Nephron (organoid): Measurements from ENCODE around the gene ADAMTSL1.
A peak's percentile ranks its signal among the peaks of the same experiment; 100 is the strongest.

Experiments used
- H3K27ac Mint-ChIP-seq, 3 experiments: 2 replicates each; pipeline ENCODE4 v1.8.0; 2020; ENCODE audit warnings: mixed read lengths in 3 of 3, mild to moderate bottlenecking in 2 of 3, moderate library complexity in 1 of 3
- H3K27me3 Mint-ChIP-seq: 2 replicates; pipeline ENCODE4 v1.8.0; 2021; ENCODE audit warnings: low read depth, mild to moderate bottlenecking, moderate library complexity, mixed read lengths
- H3K36me3 Mint-ChIP-seq: 2 replicates; pipeline ENCODE4 v1.8.0; 2020; ENCODE audit warnings: low read depth, mixed read lengths
- H3K4me1 Mint-ChIP-seq: 2 replicates; pipeline ENCODE4 v1.8.0; 2020; ENCODE audit warnings: mixed read lengths
- H3K4me3 Mint-ChIP-seq, 3 experiments: 2 replicates each; pipeline ENCODE4 v1.8.0; 2020; ENCODE audit warnings: mild to moderate bottlenecking in 3 of 3, mixed read lengths in 3 of 3, moderate library complexity in 2 of 3
- H3K9me3 Mint-ChIP-seq: 2 replicates; pipeline ENCODE4 v1.8.0; 2020; ENCODE audit warnings: mixed read lengths
- TF ChIP-seq, protein P1 (sequence below), 3 experiments: fragments of 200-600 bp; sonication (generic); IDR thresholded peaks; one replicate each; pipeline ENCODE4 v1.5.0; 2021; ENCODE audit warnings: antibody characterized with exemption in 3 of 3; ENCODE audit not compliant: unreplicated experiment in 3 of 3

ADAMTSL1 gene, protein sequence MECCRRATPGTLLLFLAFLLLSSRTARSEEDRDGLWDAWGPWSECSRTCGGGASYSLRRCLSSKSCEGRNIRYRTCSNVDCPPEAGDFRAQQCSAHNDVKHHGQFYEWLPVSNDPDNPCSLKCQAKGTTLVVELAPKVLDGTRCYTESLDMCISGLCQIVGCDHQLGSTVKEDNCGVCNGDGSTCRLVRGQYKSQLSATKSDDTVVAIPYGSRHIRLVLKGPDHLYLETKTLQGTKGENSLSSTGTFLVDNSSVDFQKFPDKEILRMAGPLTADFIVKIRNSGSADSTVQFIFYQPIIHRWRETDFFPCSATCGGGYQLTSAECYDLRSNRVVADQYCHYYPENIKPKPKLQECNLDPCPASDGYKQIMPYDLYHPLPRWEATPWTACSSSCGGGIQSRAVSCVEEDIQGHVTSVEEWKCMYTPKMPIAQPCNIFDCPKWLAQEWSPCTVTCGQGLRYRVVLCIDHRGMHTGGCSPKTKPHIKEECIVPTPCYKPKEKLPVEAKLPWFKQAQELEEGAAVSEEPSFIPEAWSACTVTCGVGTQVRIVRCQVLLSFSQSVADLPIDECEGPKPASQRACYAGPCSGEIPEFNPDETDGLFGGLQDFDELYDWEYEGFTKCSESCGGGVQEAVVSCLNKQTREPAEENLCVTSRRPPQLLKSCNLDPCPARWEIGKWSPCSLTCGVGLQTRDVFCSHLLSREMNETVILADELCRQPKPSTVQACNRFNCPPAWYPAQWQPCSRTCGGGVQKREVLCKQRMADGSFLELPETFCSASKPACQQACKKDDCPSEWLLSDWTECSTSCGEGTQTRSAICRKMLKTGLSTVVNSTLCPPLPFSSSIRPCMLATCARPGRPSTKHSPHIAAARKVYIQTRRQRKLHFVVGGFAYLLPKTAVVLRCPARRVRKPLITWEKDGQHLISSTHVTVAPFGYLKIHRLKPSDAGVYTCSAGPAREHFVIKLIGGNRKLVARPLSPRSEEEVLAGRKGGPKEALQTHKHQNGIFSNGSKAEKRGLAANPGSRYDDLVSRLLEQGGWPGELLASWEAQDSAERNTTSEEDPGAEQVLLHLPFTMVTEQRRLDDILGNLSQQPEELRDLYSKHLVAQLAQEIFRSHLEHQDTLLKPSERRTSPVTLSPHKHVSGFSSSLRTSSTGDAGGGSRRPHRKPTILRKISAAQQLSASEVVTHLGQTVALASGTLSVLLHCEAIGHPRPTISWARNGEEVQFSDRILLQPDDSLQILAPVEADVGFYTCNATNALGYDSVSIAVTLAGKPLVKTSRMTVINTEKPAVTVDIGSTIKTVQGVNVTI (N-terminal part only)

DNA sequence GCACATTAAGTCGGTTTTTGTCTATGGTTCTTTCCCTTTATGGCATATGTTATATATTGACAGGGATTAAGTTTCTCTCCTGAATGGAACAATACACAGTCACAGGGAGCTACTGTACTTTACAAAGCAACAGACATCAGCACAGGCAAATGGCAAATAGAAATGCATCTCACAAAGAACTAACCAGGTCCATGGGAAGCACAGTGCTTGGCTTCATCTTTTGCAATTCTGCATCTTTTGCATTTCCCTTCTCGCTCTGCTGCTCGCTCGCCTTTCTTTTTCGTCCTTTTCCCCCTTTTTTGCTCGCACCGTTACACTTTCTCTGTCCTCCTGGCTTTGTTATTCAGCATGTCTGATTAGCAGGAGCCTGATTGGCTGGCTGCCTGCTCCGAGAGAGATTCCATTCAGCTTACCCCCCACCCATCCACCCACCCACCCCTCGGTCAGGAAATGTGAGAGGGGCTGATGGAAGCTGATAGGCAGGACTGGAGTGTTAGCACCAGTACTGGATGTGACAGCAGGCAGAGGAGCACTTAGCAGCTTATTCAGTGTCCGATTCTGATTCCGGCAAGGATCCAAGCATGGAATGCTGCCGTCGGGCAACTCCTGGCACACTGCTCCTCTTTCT lies at the start of gene ADAMTSL1:
ADAMTSL1 (plus strand) TSS at position 502 of the 628 bp plus-strand sequence; CDS start at position 582, 80 bp downstream.
- H3K27ac Mint-ChIP-seq = peak within 1 kb of the TSS; percentile 82 to 93 (median 90)
- H3K4me3 Mint-ChIP-seq = peak within 1 kb of the TSS; percentile 76 to 88 (median 86)
- peaks cover 11% of the 10 kb centered on the region for H3K36me3 Mint-ChIP-seq
- TF ChIP-seq, protein P1, sequence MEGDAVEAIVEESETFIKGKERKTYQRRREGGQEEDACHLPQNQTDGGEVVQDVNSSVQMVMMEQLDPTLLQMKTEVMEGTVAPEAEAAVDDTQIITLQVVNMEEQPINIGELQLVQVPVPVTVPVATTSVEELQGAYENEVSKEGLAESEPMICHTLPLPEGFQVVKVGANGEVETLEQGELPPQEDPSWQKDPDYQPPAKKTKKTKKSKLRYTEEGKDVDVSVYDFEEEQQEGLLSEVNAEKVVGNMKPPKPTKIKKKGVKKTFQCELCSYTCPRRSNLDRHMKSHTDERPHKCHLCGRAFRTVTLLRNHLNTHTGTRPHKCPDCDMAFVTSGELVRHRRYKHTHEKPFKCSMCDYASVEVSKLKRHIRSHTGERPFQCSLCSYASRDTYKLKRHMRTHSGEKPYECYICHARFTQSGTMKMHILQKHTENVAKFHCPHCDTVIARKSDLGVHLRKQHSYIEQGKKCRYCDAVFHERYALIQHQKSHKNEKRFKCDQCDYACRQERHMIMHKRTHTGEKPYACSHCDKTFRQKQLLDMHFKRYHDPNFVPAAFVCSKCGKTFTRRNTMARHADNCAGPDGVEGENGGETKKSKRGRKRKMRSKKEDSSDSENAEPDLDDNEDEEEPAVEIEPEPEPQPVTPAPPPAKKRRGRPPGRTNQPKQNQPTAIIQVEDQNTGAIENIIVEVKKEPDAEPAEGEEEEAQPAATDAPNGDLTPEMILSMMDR (IDR thresholded peaks at IDR 0.05; ENCODE audit: unreplicated experiment in 3 of 3) = no peak
- peaks cover 11% of the 10 kb centered on the region for H3K9me3 Mint-ChIP-seq
- H3K4me1 Mint-ChIP-seq = peaks cover 45% of the 10 kb centered on the region
- no peaks in the 10 kb centered on the region for H3K27me3 Mint-ChIP-seq

DNA sequence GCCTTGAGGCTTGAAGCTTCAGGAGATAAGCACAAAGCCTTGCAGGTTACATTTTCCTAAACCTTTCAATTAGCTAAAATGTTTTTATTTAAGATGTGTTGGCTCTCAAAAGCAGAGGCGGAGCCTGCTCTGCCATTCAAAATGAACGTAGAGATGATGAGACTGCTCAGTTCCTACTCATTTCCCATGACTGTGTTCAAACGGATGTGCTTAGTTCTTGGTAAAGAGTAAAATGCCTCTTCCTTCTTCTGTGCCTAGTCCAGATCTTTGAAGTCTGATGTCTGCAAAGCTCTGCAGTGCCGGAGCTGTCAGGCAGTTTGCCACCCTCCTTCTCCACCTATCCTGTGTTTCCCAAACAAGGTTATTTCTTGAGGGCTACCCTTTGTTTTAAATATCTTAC lies 46.3 kb upstream of the ADAMTSL1 start:
- Mint-ChIP-seq H3K36me3 (no peaks in the 10 kb centered on the region), H3K27me3 (no peaks in the 10 kb centered on the region), H3K27ac (peak overlapping the region in 1 of 3 experiments; percentile 3), H3K9me3 (no peaks in the 10 kb centered on the region), H3K4me3 (no peak overlapping the region), H3K4me1 (peaks cover 30% of the 10 kb centered on the region)
- TF ChIP-seq, protein P1 (IDR thresholded peaks at IDR 0.05; ENCODE audit: unreplicated experiment in 3 of 3) = no peak

DNA sequence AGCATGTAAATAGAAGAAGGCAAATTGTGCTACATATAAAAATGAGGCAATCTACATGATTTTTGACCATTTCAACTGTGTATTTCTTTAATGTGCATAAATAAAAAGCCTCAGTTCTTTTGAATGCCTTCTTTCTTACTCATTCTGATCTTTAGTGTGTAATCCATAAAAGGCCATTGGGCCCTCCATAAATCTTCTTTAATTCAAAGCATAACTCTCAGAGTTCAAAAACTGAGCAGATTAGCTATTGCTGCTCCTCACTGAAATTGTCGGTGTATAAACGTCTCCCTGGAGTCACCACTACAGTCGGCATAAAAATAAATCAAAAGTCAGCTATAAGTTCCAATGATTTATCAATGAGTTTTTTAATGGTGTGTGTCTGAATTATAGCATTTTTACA lies 45.3 kb upstream of the ADAMTSL1 start:
- Mint-ChIP-seq H3K27ac (peak overlapping the region; percentile 18 to 75 (median 39)), H3K4me1 (peaks cover 25% of the 10 kb centered on the region), H3K36me3 (no peaks in the 10 kb centered on the region), H3K9me3 (no peaks in the 10 kb centered on the region), H3K4me3 (no peak overlapping the region), H3K27me3 (no peaks in the 10 kb centered on the region)
- TF ChIP-seq, protein P1 (IDR thresholded peaks at IDR 0.05; ENCODE audit: unreplicated experiment in 3 of 3) = no peak

DNA sequence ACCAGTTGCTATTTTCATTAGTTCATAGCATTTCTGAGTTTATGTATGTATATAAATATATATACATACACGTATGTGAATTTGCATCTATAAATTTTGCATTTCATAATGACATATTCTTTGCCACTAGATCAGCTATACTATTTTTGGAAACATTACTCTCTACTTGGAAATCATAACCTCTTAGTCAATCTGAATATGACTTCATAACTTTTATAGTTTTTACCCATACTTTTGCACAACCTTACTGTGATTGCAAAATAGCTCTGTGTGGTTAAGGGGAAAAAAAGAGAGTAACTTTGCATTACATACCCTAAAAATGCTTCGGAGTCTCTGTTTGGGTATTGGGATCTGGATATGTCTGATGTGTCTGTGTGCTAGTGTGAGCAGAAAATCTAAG lies 44.9 kb upstream of the ADAMTSL1 start:
- H3K36me3 Mint-ChIP-seq = no peaks in the 10 kb centered on the region
- peaks cover 25% of the 10 kb centered on the region for H3K4me1 Mint-ChIP-seq
- TF ChIP-seq, protein P1 (IDR thresholded peaks at IDR 0.05; ENCODE audit: unreplicated experiment in 3 of 3) = no peak
- H3K27me3 Mint-ChIP-seq = no peaks in the 10 kb centered on the region
- no peak overlapping the region for H3K4me3 Mint-ChIP-seq
- H3K9me3 Mint-ChIP-seq = no peaks in the 10 kb centered on the region
- peak overlapping the region; percentile 18 to 75 (median 64) for H3K27ac Mint-ChIP-seq

DNA sequence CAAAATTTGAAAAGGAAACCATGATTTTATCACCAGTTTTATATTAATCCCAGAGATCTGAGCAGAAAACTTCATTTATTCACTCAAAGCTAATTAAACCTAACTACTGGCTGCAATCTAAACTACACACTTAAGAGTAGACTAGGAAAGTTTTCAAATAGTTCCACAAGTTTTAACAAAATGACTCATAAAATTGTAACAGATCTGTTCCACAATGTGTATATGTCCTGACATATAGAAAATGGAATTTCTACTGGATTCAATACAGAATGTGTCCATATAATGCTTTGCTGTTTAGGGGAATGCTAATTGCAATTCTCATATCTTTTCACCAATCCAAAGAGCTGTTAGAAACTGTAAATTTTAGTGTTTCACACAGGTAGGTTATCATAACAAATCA lies 40.3 kb upstream of the ADAMTSL1 start:
- peaks cover 50% of the 10 kb centered on the region for H3K4me1 Mint-ChIP-seq
- no peaks in the 10 kb centered on the region for H3K36me3 Mint-ChIP-seq
- no peak overlapping the region for H3K4me3 Mint-ChIP-seq
- no peak overlapping the region for H3K27ac Mint-ChIP-seq
- peaks cover 5% of the 10 kb centered on the region for H3K27me3 Mint-ChIP-seq
- H3K9me3 Mint-ChIP-seq = no peaks in the 10 kb centered on the region
- TF ChIP-seq, protein P1 (IDR thresholded peaks at IDR 0.05; ENCODE audit: unreplicated experiment in 3 of 3) = no peak
